Kidney epithelial cell (primary cell): Measurements from ENCODE around the gene SELENOS. TPM values are rescaled to one million over a fixed set of nuclear protein-coding genes. Genes with fewer than 3 reads are reported as not detected.

Experiments
- DNase-seq: peaks from one replicate; pipeline ENCODE4 v3.0.0-alpha.2; 2010; ENCODE audit warnings: low read depth
- H3K27me3 ChIP-seq: 2 replicates; pipeline ENCODE4 v1.6.0; 2011; ENCODE audit warnings: low read length; ENCODE audit not compliant: control insufficient read depth, insufficient read depth
- H3K36me3 ChIP-seq: 2 replicates; pipeline ENCODE4 v1.5.1; 2011; ENCODE audit warnings: low read length; ENCODE audit not compliant: control insufficient read depth, insufficient read depth
- H3K4me3 ChIP-seq: 2 replicates; pipeline ENCODE4 v1.5.1; 2011; ENCODE audit warnings: low read depth, mild to moderate bottlenecking, control low read depth, low read length
- total RNA-seq: library from RNA; depleted of rRNA; stranded (reverse); fragments of >200 nt; gene quantifications from 2 replicates; pipeline ENCODE4 v1.2.3, GENCODE V29; 2015
- TF ChIP-seq, protein P1 (sequence below): IDR thresholded peaks from 2 replicates; pipeline ENCODE4 v1.5.1; 2011; ENCODE audit warnings: mild to moderate bottlenecking, moderate library complexity, low read length, control low read depth, inconsistent platforms; ENCODE audit not compliant: insufficient read depth, poor library complexity, severe bottlenecking

Gene SELENOS
- total RNA-seq, 1 donor from 2014 or later: 142 TPM

DNA sequence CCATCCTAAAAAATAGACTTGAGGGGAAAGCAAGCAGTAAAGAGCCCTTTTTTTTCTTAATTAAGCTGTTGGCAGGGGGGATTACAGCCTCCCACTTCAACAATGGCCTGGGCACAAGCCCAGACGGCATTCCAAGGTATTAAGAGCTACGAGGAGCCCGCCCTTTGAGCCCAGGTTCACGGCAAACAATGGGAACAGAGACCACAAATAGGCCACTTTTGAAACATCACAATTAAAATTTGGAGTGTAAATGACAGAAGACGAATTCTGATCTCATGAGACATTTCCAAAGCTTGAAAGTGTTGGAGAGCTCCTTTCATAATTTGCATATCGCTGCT is 34.3 kb downstream of the SELENOS start:
- TF ChIP-seq, protein P1, sequence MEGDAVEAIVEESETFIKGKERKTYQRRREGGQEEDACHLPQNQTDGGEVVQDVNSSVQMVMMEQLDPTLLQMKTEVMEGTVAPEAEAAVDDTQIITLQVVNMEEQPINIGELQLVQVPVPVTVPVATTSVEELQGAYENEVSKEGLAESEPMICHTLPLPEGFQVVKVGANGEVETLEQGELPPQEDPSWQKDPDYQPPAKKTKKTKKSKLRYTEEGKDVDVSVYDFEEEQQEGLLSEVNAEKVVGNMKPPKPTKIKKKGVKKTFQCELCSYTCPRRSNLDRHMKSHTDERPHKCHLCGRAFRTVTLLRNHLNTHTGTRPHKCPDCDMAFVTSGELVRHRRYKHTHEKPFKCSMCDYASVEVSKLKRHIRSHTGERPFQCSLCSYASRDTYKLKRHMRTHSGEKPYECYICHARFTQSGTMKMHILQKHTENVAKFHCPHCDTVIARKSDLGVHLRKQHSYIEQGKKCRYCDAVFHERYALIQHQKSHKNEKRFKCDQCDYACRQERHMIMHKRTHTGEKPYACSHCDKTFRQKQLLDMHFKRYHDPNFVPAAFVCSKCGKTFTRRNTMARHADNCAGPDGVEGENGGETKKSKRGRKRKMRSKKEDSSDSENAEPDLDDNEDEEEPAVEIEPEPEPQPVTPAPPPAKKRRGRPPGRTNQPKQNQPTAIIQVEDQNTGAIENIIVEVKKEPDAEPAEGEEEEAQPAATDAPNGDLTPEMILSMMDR: no peak
- Histone ChIP-seq H3K4me3 (no peak overlapping the region), H3K27me3 (no peaks in the 10 kb centered on the region), H3K36me3 (no peaks in the 10 kb centered on the region)
- DNase-seq: no peak

DNA sequence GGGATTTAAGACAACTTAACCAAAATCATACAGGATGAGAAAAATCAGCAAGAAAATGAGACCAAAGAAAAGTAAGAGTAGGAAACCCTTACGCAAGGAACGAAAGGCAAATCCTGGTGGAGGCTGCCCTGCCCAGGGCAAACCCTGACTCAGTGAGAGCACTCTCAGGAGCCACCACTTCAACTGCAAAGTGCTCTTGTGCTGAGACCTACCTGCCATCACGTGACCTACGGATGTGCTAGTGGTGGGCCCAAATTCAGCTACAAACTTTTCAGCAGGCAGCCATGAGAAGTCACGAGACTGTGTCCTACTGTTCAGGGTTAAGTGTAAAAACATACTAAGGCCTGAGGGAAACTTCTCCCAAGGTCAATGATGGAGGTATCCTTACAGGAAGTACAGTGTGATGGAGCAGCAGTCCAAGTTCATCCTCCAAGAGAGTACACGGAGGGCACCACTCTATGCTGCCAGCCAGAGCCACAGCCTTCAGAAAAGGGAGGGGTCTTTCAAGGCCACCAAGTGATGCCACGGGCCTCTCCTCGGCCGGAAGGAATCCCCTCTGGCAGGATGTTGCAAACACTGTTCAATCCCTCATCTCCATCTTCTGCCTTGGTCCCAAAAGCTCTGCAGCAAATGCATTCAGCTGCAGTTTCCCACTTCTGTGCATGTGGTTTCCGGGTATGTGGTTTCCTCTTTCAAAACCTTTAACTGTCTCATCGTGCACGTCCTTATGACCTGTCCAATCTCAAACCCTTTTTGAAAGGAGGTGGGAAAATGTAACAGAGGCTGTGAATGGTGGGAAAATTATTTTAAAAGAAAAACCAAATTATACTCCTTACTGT is 34.9 kb downstream of the SELENOS start:
- no peaks in the 10 kb centered on the region for H3K36me3 ChIP-seq
- H3K4me3 ChIP-seq: no peak overlapping the region
- no peak for DNase-seq
- TF ChIP-seq, protein P1: no peak
- H3K27me3 ChIP-seq: no peaks in the 10 kb centered on the region

DNA sequence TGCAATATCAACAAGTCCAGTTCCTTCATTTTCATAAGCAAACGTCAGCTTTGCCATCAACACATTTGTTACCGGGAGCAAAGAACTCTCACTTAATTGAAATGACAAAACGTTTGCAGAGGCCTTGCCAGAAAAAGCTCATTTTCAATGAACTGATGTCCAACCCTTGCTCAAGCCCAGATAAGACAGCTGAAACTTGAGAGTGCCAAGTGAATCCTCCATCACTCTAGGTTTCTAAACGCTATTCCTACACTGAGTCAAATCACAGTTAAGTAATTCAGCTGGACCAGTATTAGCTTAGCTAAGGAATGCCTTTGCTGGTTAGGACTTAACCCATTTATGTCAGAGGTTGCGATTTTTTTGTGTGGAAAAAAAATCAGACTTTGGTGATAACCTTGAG is 36.9 kb downstream of the SELENOS start:
- Histone ChIP-seq H3K36me3 (no peaks in the 10 kb centered on the region), H3K27me3 (no peaks in the 10 kb centered on the region), H3K4me3 (no peak overlapping the region)
- TF ChIP-seq, protein P1: no peak
- DNase-seq: no peak

DNA sequence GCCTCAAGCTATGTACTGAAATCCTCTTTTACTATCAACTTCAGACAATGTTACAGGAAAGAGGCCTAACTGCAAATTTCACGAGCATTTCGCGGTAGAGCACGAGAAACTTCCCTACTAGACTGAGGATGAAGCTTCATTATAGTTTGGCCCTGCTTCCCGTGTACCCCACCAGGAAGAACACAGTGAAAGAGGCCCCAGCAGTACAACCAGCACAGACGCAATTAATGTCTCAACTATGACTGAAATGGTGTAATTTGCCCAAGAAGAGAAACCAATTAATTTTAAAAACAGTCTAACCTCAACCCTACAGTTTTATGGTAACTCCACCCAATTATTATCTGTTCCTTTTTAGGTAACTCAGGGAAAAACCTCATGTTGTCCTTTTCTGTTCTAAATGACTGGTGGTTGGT is 37.6 kb downstream of the SELENOS start:
- no peaks in the 10 kb centered on the region for H3K36me3 ChIP-seq
- no peaks in the 10 kb centered on the region for H3K27me3 ChIP-seq
- no peak for DNase-seq
- TF ChIP-seq, protein P1: no peak
- H3K4me3 ChIP-seq: no peak overlapping the region

DNA sequence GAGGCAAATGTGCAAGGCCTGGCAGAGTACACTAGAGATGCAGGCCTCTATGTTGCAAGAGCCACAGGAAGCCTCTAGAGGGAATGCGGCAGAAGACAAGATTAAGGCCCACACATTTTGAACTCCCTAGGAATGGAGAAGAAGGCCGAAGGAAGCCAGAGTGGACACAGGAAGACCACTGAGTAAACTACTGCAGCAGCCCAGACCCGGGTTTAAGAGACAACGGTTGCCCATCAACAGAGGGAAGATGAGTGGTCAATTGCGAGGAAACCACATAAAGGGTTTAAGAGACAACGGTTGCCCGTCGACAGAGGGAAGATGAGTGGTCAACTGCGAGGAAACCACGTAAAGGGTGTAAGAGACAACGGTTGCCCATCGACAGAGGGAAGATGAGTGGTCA is 40.0 kb downstream of the SELENOS start:
- Histone ChIP-seq H3K4me3 (no peak overlapping the region), H3K27me3 (no peaks in the 10 kb centered on the region), H3K36me3 (no peaks in the 10 kb centered on the region)
- DNase-seq: no peak
- TF ChIP-seq, protein P1: no peak
